HG03439 (cell line): ENCODE data around the gene ING5.

Experiments used
- ATAC-seq: cut with Tn5 transposase; IDR thresholded peaks from one replicate; pipeline ENCODE4 v1.9.1; 2021; ENCODE audit warnings: mild to moderate bottlenecking, moderate library complexity; ENCODE audit not compliant: unreplicated experiment

The ING5 gene

DNA sequence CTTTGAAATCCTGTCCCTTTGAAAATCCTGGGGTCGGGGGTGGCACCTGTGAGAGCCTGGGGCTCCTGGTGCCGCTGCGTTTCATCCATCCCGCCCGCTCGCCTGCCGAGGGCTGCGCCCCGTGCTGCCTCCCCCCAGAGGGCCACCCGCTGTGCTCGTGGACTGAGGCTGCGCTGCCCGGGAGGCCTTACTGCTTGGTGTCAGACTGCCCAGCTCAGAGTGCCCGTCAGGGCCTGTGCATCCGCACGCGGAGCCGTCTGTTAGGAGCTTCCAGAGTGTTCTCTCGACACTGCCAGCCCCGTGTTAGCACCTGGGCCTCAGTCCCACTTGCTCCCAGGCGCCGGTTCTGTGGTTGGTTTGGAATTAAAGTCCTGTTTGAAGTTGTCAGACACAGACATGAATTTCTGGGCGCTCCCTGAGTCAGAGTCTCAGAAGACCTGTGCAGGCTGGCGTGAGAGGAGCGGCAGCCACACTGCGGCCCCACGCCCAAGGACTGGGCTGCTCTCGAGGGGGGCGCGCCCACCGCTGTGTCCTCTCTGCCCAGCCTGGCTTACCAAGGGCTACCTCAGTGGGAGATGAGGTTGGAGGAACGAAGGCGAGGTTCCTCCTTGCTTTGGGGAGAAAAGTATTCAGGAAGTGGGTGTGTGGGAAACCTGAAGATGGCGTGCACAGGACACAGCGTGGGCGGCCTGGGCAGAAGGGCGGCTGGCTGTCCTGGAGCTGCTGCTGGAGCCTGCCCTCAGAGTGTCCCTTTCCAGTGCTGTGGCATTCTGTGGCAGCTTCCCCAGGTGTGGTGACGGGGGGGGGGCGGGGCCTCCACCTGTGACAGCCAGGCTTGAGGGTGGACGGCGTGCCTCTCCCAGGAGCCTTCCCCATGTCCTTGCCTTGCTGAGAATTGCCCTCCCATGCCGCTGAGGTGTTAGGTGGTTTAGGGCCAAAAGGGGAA, 29.3 kb upstream of the ING5 start:
- no peak for ATAC-seq

DNA sequence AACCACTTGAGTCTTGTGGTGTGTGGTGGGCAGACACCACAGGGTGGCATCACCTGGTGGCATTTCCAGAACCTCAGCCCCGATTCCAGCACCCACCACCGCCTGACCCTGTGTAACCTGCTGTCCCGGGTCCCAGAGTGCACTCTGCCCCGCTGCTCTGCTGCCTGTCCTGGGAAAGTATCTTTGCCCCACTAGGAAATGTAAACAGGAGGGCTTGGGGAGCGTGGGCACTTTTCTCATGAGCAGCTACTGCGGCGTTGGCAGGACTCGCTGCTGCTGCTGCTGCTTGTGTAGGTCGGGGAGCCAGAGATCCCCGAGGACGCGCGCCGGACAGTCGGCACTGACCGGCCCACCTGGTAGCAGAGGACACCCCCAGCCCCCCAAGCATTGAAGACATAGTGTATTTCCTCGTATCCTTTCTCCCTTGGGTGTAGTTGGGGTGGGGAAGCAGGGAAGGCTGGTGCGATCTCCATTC, 28.6 kb upstream of the ING5 start:
- ATAC-seq = no peak

GRCh38 chr2:241673797-241674725, 27.8 kb upstream of the ING5 start:
- no peak for ATAC-seq

GRCh38 chr2:241675885-241676284, 26.0 kb upstream of the ING5 start:
- no peak for ATAC-seq

GRCh38 chr2:241676665-241677064, 25.2 kb upstream of the ING5 start:
- ATAC-seq = no peak

DNA sequence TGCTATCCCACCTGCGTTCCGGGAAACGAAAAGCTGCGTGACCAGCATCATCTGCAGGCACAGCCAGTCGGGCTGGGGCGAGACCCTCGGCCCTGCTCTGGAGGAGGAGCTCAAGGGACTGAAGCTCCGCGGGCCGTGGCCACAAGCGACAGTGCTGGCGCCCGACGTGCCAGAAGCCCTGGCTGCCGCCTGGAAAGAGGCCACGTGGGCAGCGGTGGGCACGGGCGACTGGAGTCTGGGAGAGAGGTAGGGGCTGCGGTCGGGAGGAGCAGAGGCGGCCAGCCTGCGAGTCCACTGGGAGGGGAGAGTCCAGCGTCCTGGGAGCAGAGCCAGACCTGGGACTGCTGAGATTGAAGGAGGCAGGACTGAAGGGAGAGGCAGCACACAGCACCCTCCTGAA, 24.4 kb upstream of the ING5 start:
- no peak for ATAC-seq

- ATAC-seq = no peak
Observed at GRCh38 chr2:241678307-241678706, 23.5 kb upstream of the ING5 start.

GRCh38 chr2:241678784-241679540, 22.9 kb upstream of the ING5 start:
- ATAC-seq = no peak

DNA sequence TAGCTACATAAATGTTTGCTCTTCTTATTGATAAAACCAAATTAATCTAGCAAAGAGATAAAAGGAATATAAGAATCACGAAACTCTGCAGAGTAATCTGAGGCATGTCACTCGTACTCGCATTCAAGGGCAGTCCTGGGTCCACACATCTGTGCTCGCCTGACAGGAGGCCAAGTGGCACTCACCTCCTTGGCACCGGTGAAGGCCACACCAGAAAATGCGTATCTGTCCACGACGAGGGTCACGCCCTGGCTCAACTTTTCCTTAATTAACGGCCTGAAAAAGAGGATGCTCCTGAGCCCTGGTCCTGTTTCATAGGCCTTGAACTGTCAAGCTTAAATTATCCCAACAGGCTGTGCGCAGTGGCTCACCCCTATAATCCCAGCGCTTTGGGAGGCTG, 21.8 kb upstream of the ING5 start:
- no peak for ATAC-seq

DNA sequence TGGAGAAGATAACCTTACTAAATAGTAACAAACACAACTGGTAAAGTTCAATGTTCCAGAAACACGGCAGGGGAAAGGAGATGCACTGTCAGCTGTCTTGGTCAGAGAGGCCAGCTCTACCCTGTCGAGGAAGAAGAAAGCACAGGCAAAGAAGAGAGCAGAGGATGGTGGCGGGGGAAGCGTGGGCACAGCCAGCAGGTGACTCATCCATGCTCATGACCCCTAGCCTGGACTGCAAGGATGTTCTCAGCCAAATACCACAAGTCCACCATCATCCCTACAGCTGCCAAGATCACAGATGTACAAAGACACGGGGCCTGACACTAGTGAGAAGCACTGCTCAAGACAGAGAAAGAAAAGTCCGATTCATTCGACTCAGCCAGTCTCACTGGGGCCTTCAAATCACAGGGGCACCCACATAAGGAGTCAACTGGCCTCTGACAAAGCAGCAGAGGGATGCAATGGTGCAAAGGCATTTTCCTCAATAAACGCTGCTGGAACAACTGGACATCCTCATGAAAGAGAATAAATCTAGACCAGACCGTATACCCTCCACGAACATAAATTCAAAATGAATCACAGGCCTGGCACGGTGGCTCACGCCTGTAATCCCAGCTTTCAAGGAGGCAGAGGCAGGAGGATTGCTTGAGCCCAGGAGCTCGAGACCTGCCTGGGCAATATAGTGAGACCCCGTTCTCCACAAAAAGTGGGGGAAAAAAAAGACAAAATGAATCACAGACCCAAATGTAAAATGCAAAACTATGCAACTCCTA, 20.8 kb upstream of the ING5 start:
- ATAC-seq = no peak

GRCh38 chr2:241686324-241686649, 15.6 kb upstream of the ING5 start:
- peak; percentile 25 for ATAC-seq

- peak; percentile 87 for ATAC-seq
Observed at GRCh38 chr2:241686650-241687425, 15.0 kb upstream of the ING5 start, which contains the start of gene DTYMK. Gene DTYMK, minus strand, starts transcription at chr2:241686815. Its CDS starts 32 bp downstream, at chr2:241686783.

DNA sequence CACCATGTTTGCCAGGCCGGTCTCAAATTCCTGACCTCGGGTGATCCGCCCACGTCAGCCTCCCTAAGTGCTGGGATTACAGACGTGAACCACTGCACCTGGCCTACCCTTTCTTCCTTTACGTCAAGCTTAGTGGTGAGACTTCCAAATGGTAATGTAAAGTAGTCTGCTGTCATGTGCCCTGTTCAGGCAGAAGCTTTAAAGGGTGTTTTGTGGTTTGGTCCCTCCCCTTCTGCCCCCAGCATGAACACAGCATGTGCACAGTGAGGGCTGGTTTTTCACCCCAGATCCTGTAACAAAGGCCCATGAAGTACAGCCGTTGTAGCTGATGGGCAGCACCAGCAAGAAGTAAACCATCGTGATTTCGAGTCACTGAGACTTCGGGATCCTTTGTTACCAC, 12.5 kb upstream of the ING5 start:
- no peak for ATAC-seq

DNA sequence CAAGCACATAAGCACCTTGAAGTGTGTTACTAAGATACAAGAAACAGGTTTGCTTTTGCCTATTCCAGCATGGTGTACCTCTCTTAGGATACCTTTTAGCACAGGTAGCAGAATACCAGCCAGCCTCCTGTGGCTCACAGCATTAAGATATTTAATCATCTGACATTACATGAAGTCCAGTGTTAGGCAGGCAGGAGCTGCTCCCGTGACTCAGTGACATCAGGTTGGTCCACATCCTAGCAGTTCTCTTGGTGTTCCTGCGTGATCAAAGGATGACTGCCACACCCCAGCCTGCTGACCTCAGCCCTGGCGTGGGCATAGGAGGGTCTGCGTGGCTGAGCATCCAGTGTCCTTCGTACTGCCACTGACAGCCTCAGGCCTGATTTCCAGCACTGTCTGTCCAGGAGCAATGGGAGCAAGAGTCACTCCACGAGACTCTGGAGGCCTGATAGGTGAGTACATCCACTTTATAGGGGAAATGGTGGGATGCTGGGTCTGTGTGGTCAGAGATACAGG, 11.6 kb upstream of the ING5 start:
- ATAC-seq = no peak

GRCh38 chr2:241692448-241692847, 9.4 kb upstream of the ING5 start:
- ATAC-seq = no peak

DNA sequence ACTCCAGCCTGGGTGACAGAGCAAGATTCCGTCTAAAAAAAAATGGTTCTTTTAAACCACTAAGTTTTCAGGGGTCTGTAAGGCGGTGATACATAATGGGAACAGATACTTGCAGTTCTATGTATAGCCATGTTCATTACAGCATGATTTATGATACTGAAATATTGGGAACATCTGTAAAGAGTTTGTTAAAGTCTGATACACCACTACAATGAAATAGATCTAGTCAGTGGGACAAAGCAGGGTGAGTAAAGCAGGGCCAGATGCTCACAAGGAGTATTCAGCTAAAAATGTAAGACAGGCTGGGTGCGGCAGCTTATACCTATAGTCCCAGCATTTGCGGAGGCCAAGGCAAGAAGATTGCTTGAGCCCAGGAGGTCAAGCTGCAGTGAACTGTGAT, 6.2 kb upstream of the ING5 start:
- ATAC-seq = no peak

GRCh38 chr2:241701149-241701398, 765 bp upstream of the ING5 start:
- ATAC-seq = no peak

GRCh38 chr2:241702155-241703031, 554 bp downstream of the ING5 start:
- ATAC-seq = peak; percentile 62
